HG03575 (cell line): Measurements from ENCODE around the gene FOXO3.

Experiments
- ATAC-seq: cut with Tn5 transposase; IDR thresholded peaks from one replicate; pipeline ENCODE4 v1.9.1; 2021; ENCODE audit not compliant: unreplicated experiment, insufficient number of reproducible peaks, low FRiP score; ENCODE audit errors: extremely low read depth

The FOXO3 gene

GRCh38 chr6:108694816-108695215, 134.1 kb downstream of the FOXO3 start:
- ATAC-seq: no peak

- no peak for ATAC-seq
These were observed 136.9 kb downstream of the FOXO3 start for GRCh38 chr6:108697561-108698161.

- no peak for ATAC-seq
These were observed 138.0 kb downstream of the FOXO3 start for GRCh38 chr6:108698593-108699289.

GRCh38 chr6:108699290-108700041, 138.7 kb downstream of the FOXO3 start:
- no peak for ATAC-seq

GRCh38 chr6:108702106-108702851, 141.6 kb downstream of the FOXO3 start:
- no peak for ATAC-seq

- no peak for ATAC-seq
These were observed 145.9 kb downstream of the FOXO3 start for GRCh38 chr6:108706649-108707048.

- ATAC-seq: no peak
These were observed 146.7 kb downstream of the FOXO3 start for GRCh38 chr6:108707328-108707976.

- ATAC-seq: no peak
These were observed 149.3 kb downstream of the FOXO3 start for GRCh38 chr6:108710030-108710429.

GRCh38 chr6:108710551-108710950, 149.8 kb downstream of the FOXO3 start:
- ATAC-seq: no peak

GRCh38 chr6:108711071-108711470, 150.4 kb downstream of the FOXO3 start:
- no peak for ATAC-seq

GRCh38 chr6:108711826-108712225, 151.1 kb downstream of the FOXO3 start:
- no peak for ATAC-seq

GRCh38 chr6:108712946-108713345, 152.2 kb downstream of the FOXO3 start:
- no peak for ATAC-seq

- ATAC-seq: no peak
These were observed 153.5 kb downstream of the FOXO3 start for GRCh38 chr6:108714101-108714765.

GRCh38 chr6:108714766-108715414, 154.2 kb downstream of the FOXO3 start:
- ATAC-seq: no peak

GRCh38 chr6:108715832-108716231, 155.1 kb downstream of the FOXO3 start:
- no peak for ATAC-seq

- ATAC-seq: no peak
These were observed 156.4 kb downstream of the FOXO3 start for GRCh38 chr6:108716801-108717791.

- no peak for ATAC-seq
These were observed 158.8 kb downstream of the FOXO3 start for GRCh38 chr6:108719477-108719876.
